ENCODE data around the gene SLC37A1. TPM values are rescaled to one million over a fixed set of nuclear protein-coding genes. Genes with fewer than 3 reads are reported as not detected.

SLC37A1 gene
- total and polyA plus RNA-seq, 2 of the 13 experiments (the other 11 are each of a cell fraction or from before 2014, with no cell fraction given) = 0.22 to 0.40 TPM

DNA sequence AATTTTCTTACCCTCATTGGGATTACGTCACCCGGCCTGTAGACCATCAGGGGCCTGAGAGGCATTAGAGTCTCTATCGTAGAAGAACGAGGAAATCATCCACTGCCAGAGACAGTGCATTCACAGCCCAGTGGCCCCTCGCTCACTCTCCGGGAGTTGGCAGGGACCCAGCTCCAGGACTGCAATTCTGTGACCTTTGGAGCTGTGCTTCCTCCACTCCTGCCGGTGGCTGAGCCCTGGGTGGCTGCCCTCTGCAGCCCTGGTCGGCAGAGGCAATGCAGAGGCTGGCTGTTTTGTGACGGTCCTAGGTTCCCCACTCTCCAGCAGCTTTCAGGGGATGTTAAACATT, 12.7 kb downstream of the SLC37A1 start (continued):
- TF ChIP-seq REL (CRISPR knock-in tag; conservative IDR thresholded peaks at IDR 0.05) (no peak), HNF4G (IDR thresholded peaks at IDR 0.05; ENCODE audit: borderline replicate concordance, low read depth, low read length) (peak; percentile 90), HNF4G (CRISPR knock-in tag; IDR thresholded peaks at IDR 0.05; ENCODE audit: borderline replicate concordance, low read depth) (peak; percentile 80; the same call in 1 of the 2 replicates), ZNF331 (CRISPR knock-in tag; IDR thresholded peaks at IDR 0.05) (peak; percentile 42; the same call in 1 of the 2 replicates), DPF2 (CRISPR knock-in tag; IDR thresholded peaks at IDR 0.05; ENCODE audit: borderline replicate concordance, low read depth) (0 out of 2 replicates have a peak, but pooled peaks have one; percentile 45), ZNF468 (CRISPR knock-in tag; IDR thresholded peaks at IDR 0.05) (no peak), NR2F6 (IDR thresholded peaks at IDR 0.05) (peak; percentile 47; the same call in 1 of the 2 replicates), NR2F6 (CRISPR knock-in tag; IDR thresholded peaks at IDR 0.05) (peak; percentile 62; the same call in 1 of the 2 replicates), NR2F1 (CRISPR knock-in tag; IDR thresholded peaks at IDR 0.05) (no peak), ZSCAN21 (CRISPR knock-in tag; IDR thresholded peaks at IDR 0.05; ENCODE audit: borderline replicate concordance) (no peak), ATAD3A (CRISPR knock-in tag; IDR thresholded peaks at IDR 0.05) (no peak), ZNF20 (CRISPR knock-in tag; IDR thresholded peaks at IDR 0.05) (no peak), POGZ (CRISPR knock-in tag; IDR thresholded peaks at IDR 0.05) (no peak), ZNF841 (CRISPR knock-in tag; IDR thresholded peaks at IDR 0.05; ENCODE audit: borderline replicate concordance) (no peak), CEBPB (IDR thresholded peaks at IDR 0.05; ENCODE audit: borderline replicate concordance, low read depth, low read length) (peak; percentile 33; the same call in 1 of the 2 replicates), GATA4 (IDR thresholded peaks at IDR 0.05; ENCODE audit: borderline replicate concordance, low read depth) (no peak), ZNF256 (CRISPR knock-in tag; conservative IDR thresholded peaks at IDR 0.05) (no peak), CBX2 (IDR thresholded peaks at IDR 0.05; ENCODE audit: low read depth, low read length) (no peak), CBX2 (CRISPR knock-in tag; IDR thresholded peaks at IDR 0.05; ENCODE audit: low read depth) (no peak), RAD21 (CRISPR knock-in tag; IDR thresholded peaks at IDR 0.05) (no peak), SATB2 (CRISPR knock-in tag; IDR thresholded peaks at IDR 0.05) (no peak), NCOR1 (IDR thresholded peaks at IDR 0.05; ENCODE audit: borderline replicate concordance, low read length) (no peak), ZNF251 (CRISPR knock-in tag; IDR thresholded peaks at IDR 0.05) (no peak), MED1 (CRISPR knock-in tag; IDR thresholded peaks at IDR 0.05) (0 out of 2 replicates have a peak, but pooled peaks have one; percentile 23), PHF21A (CRISPR knock-in tag; IDR thresholded peaks at IDR 0.05) (no peak), TCF7L2 (IDR thresholded peaks at IDR 0.05; ENCODE audit: low read depth, low read length) (no peak)
- TF ChIP-seq, protein P1, sequence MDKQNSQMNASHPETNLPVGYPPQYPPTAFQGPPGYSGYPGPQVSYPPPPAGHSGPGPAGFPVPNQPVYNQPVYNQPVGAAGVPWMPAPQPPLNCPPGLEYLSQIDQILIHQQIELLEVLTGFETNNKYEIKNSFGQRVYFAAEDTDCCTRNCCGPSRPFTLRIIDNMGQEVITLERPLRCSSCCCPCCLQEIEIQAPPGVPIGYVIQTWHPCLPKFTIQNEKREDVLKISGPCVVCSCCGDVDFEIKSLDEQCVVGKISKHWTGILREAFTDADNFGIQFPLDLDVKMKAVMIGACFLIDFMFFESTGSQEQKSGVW (CRISPR knock-in tag; IDR thresholded peaks at IDR 0.05; ENCODE audit: borderline replicate concordance) = no peak
- TF ChIP-seq, protein P2, sequence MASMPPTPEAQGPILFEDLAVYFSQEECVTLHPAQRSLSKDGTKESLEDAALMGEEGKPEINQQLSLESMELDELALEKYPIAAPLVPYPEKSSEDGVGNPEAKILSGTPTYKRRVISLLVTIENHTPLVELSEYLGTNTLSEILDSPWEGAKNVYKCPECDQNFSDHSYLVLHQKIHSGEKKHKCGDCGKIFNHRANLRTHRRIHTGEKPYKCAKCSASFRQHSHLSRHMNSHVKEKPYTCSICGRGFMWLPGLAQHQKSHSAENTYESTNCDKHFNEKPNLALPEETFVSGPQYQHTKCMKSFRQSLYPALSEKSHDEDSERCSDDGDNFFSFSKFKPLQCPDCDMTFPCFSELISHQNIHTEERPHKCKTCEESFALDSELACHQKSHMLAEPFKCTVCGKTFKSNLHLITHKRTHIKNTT (CRISPR knock-in tag; IDR thresholded peaks at IDR 0.05) = no peak
- TF ChIP-seq, protein P3, sequence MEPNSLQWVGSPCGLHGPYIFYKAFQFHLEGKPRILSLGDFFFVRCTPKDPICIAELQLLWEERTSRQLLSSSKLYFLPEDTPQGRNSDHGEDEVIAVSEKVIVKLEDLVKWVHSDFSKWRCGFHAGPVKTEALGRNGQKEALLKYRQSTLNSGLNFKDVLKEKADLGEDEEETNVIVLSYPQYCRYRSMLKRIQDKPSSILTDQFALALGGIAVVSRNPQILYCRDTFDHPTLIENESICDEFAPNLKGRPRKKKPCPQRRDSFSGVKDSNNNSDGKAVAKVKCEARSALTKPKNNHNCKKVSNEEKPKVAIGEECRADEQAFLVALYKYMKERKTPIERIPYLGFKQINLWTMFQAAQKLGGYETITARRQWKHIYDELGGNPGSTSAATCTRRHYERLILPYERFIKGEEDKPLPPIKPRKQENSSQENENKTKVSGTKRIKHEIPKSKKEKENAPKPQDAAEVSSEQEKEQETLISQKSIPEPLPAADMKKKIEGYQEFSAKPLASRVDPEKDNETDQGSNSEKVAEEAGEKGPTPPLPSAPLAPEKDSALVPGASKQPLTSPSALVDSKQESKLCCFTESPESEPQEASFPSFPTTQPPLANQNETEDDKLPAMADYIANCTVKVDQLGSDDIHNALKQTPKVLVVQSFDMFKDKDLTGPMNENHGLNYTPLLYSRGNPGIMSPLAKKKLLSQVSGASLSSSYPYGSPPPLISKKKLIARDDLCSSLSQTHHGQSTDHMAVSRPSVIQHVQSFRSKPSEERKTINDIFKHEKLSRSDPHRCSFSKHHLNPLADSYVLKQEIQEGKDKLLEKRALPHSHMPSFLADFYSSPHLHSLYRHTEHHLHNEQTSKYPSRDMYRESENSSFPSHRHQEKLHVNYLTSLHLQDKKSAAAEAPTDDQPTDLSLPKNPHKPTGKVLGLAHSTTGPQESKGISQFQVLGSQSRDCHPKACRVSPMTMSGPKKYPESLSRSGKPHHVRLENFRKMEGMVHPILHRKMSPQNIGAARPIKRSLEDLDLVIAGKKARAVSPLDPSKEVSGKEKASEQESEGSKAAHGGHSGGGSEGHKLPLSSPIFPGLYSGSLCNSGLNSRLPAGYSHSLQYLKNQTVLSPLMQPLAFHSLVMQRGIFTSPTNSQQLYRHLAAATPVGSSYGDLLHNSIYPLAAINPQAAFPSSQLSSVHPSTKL (CRISPR knock-in tag; IDR thresholded peaks at IDR 0.05) = peak; percentile 63

All from HepG2 (cell line).